Measurements from ENCODE around the gene AGK. TPM values are rescaled to one million over a fixed set of nuclear protein-coding genes. Genes with fewer than 3 reads are reported as not detected.

Gene AGK
- total and polyA plus RNA-seq, 2 of the 8 experiments (the other 6 are each of a cell fraction or from before 2014, with no cell fraction given), result 25.8 to 34.0 TPM

- Histone ChIP-seq H3K79me1 (ENCODE audit: low read depth, low read length) (no peaks in the 10 kb centered on the region), H3K27ac (ENCODE audit: low read depth, low read length) (no peak overlapping the region), H2BK12ac (ENCODE audit: low read depth, low read length) (no peak overlapping the region), H3K27me3 (replicated peaks in 1 of 4; ENCODE audit: control insufficient read depth in 3 of 4, extremely low read depth in 1 of 4, insufficient read depth in 3 of 4, low read length in 3 of 4) (no peaks in the 10 kb centered on the region), H3K14ac (ENCODE audit: insufficient read length) (no peak overlapping the region), H3K4ac (replicated peaks; ENCODE audit: insufficient read length, low read depth, low read length) (no peak overlapping the region), H3K9ac (replicated peaks in 1 of 4; ENCODE audit: extremely low read depth in 1 of 4, low read depth in 3 of 4, low read length in 3 of 4) (no peak overlapping the region), H3K36me3 (ENCODE audit: control insufficient read depth in 2 of 4, insufficient read depth in 4 of 4, low read length in 3 of 4) (no peaks in the 10 kb centered on the region), H2AK5ac (ENCODE audit: low read depth, low read length) (no peak overlapping the region), H2BK120ac (replicated peaks; ENCODE audit: low read depth, low read length) (no peak overlapping the region), H3K23ac (ENCODE audit: insufficient read length) (no peak overlapping the region), H2BK5ac (ENCODE audit: low read depth, low read length) (no peak overlapping the region), H4K20me1 (replicated peaks in 1 of 2; ENCODE audit: control insufficient read depth in 1 of 2, insufficient read depth in 2 of 2, low read length in 2 of 2) (no peaks in the 10 kb centered on the region), H3K23me2 (ENCODE audit: low read depth, low read length) (no peaks in the 10 kb centered on the region), H3K79me2 (ENCODE audit: control insufficient read depth in 1 of 2, insufficient read depth in 2 of 2, low read length in 2 of 2) (no peaks in the 10 kb centered on the region), H4K91ac (replicated peaks; ENCODE audit: insufficient read length, low read length) (no peak overlapping the region), H3K9me3 (ENCODE audit: insufficient read depth in 2 of 2, low read depth in 1 of 2, low read length in 1 of 2) (no peaks in the 10 kb centered on the region), H4K8ac (ENCODE audit: extremely low read depth, insufficient read depth, low read length) (no peak overlapping the region), H4K5ac (ENCODE audit: insufficient read length, low read depth, low read length) (no peak overlapping the region), H3K18ac (ENCODE audit: extremely low read depth, low read length) (no peak overlapping the region), H2BK15ac (ENCODE audit: low read length) (no peak overlapping the region), H2AFZ (ENCODE audit: low read length) (no peak overlapping the region), H3K4me2 (ENCODE audit: insufficient read depth in 1 of 2, low read depth in 2 of 2, low read length in 2 of 2) (no peak overlapping the region), H3K4me3 (ENCODE audit: extremely low read depth in 1 of 4, insufficient read depth in 2 of 4, low read depth in 3 of 4, low read length in 4 of 4) (no peak overlapping the region), H3K56ac (replicated peaks; ENCODE audit: insufficient read length, low read depth, low read length) (no peak overlapping the region), H2BK20ac (ENCODE audit: low read length) (no peak overlapping the region), H3K4me1 (replicated peaks in 1 of 4; ENCODE audit: control insufficient read depth in 3 of 4, insufficient read depth in 4 of 4, low read length in 3 of 4) (peaks cover 0 to 3% (median 0%) of the 10 kb centered on the region in 4 experiments; a peak in 1 of 7 replicates)
- no peak for DNase-seq (ENCODE audit: low read depth in 1 of 2, low spot score in 2 of 2)
- no peak for FAIRE-seq
- CTCF ChIA-PET (ENCODE audit: partially characterized antibody), result interaction anchor here (1.1 to 1.3 kb wide), 2 partner anchors 32 to 152 kb away, joined by 3 to 5 read pairs; no protein-coding TSS in a partner anchor
- TF ChIP-seq SRF (IDR thresholded peaks at IDR 0.05; ENCODE audit: low read depth, low read length), result no peak
- no peak for TF ChIP-seq SP4 (IDR thresholded peaks at IDR 0.05; ENCODE audit: low read length)
- TF ChIP-seq CHD2 (IDR thresholded peaks at IDR 0.05; ENCODE audit: low read length), result no peak
- TF ChIP-seq GABPA (IDR thresholded peaks at IDR 0.05; ENCODE audit: borderline replicate concordance, insufficient read depth, low read length), result no peak
- TF ChIP-seq RXRA (IDR thresholded peaks at IDR 0.05; ENCODE audit: insufficient read depth, low read depth, low read length), result no peak
- no peak for TF ChIP-seq KDM1A (IDR thresholded peaks at IDR 0.05; ENCODE audit: borderline replicate concordance, low read length)
- no peak for TF ChIP-seq USF2 (IDR thresholded peaks at IDR 0.05; ENCODE audit: low read length)
- TF ChIP-seq EZH2 (IDR thresholded peaks at IDR 0.05; ENCODE audit: low read depth, low read length, severe bottlenecking), result no peak
- TF ChIP-seq TAF1 (IDR thresholded peaks at IDR 0.05; ENCODE audit: low read depth, low read length), result no peak
- no peak for TF ChIP-seq POLR2AphosphoS5 (IDR thresholded peaks at IDR 0.05; ENCODE audit: low read depth, low read length)
- TF ChIP-seq, protein P1, sequence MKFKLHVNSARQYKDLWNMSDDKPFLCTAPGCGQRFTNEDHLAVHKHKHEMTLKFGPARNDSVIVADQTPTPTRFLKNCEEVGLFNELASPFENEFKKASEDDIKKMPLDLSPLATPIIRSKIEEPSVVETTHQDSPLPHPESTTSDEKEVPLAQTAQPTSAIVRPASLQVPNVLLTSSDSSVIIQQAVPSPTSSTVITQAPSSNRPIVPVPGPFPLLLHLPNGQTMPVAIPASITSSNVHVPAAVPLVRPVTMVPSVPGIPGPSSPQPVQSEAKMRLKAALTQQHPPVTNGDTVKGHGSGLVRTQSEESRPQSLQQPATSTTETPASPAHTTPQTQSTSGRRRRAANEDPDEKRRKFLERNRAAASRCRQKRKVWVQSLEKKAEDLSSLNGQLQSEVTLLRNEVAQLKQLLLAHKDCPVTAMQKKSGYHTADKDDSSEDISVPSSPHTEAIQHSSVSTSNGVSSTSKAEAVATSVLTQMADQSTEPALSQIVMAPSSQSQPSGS (IDR thresholded peaks at IDR 0.05; ENCODE audit: low read length), result no peak
- TF ChIP-seq GTF2F1 (IDR thresholded peaks at IDR 0.05; ENCODE audit: borderline replicate concordance, low read depth, low read length), result no peak
- POLR2A ChIA-PET (ENCODE audit: partially characterized antibody), result no interaction called here
- 95% methylated on average over 2 of the region's 2 CpGs; no CpG with 5 or more reads in 1 of the 2 experiments for WGBS, 2 experiments (ENCODE audit: extremely low coverage in 1 of 2, insufficient coverage in 1 of 2, insufficient read length in 1 of 2, insufficient replicate concordance in 2 of 2, low coverage in 1 of 2, low lambda C conversion rate in 2 of 2, missing lambda C conversion rate in 1 of 2)
Observed at GRCh38 chr7:141501451-141501850, 49.8 kb upstream of the AGK start.
